ENCODE measurements around the gene PTK6. TPM values are rescaled to one million over a fixed set of nuclear protein-coding genes. Genes with fewer than 3 reads are reported as not detected.

Gene PTK6
- total RNA-seq, 2 experiments from 2014 or later: 2.1 to 2.3 TPM

DNA sequence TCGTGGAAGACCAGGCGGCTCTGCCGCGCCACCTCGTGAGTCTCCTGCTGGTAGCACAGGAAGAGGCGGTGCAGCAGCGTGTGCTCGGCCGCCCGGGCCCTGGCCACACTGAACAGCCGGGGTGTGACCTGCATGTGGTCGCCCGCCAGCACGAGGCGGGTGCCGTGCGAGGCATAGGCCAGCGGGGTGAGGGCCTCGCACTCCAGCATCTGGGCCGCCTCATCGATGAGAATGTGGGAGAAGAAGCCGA is 29.9 kb upstream of the PTK6 start:
- no peak overlapping the region for H3K4me3 Mint-ChIP-seq
- ChIA-PET CTCF (interaction anchor here (0.6 to 2.4 kb wide), 3 partner anchors 14 to 75 kb away, joined by 3 to 10 read pairs (median 8); partner anchors contain the start of gene PTK6), POLR2A (interaction anchor here (0.7 to 2.8 kb wide), 15 partner anchors 12 to 471 kb away, joined by 3 to 19 read pairs (median 5); partner anchors contain the start of genes GMEB2, PPDPF, PTK6 and RTEL1)
- no peaks in the 10 kb centered on the region for H3K27me3 Mint-ChIP-seq
- H3K27ac Mint-ChIP-seq: peak overlapping the region; percentile 73
- peaks cover 32% of the 10 kb centered on the region for H3K4me1 Mint-ChIP-seq
- peaks cover 37% of the 10 kb centered on the region for H3K36me3 Mint-ChIP-seq (ENCODE audit: low read depth)
- no peak for DNase-seq
- H3K9me3 Mint-ChIP-seq: no peaks in the 10 kb centered on the region

DNA sequence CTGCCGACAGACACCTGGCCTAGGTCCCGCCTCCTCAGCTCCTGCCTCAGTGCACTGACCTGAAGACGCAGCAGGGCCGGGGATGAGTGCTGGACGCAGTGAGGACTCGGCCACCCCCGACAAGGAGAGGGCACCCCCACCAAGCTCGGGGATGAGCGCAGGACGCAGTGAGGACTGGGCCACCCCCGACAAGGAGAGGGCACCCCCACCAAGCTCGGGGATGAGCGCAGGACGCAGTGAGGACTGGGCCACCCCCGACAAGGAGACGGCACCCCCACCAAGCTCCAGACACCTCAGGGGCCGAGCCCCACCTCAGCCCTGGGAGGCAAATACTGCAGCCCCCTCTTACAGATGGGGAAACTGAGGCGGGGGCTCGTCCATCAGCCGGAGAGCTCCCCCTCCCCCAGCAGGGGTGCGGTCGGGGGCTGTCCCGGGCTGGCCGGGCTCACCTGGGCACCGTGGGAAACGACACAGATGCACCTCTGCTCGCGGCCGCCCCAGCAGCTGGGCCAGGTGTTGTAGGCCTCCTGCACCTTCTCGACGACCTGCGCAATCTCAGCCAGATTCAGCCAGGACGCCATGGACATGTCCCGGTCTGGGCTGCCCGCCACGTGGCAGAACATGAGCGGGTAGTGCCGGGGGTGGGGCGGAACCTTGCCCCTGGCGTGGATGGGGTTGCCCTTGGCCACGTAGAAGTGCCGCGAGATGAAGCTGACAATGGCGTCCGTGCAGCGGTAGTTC is 29.4 kb upstream of the PTK6 start:
- DNase-seq: no peak
- Mint-ChIP-seq H3K4me3 (no peak overlapping the region), H3K27ac (no peak overlapping the region), H3K4me1 (peaks cover 32% of the 10 kb centered on the region), H3K9me3 (no peaks in the 10 kb centered on the region), H3K27me3 (no peaks in the 10 kb centered on the region), H3K36me3 (ENCODE audit: low read depth) (peaks cover 42% of the 10 kb centered on the region)
- ChIA-PET POLR2A (interaction anchor here (1.2 to 2.8 kb wide), 8 partner anchors 8 to 472 kb away, joined by 3 to 19 read pairs (median 5); partner anchors contain the start of genes HELZ2, PPDPF and PTK6), CTCF (interaction anchor here (0.5 to 0.6 kb wide), 2 partner anchors 9 to 14 kb away, joined by 3 to 4 read pairs; no protein-coding TSS in a partner anchor)

- ChIA-PET CTCF (interaction anchor here (0.5 kb wide), 1 partner anchor 10 kb away, joined by 4 read pairs; no protein-coding TSS in a partner anchor), POLR2A (interaction anchor here (1.2 to 2.8 kb wide), 4 partner anchors 8 to 28 kb away, joined by 3 to 18 read pairs (median 6); partner anchors contain the start of genes FNDC11, HELZ2 and PTK6)
- no peaks in the 10 kb centered on the region for H3K9me3 Mint-ChIP-seq
- H3K27me3 Mint-ChIP-seq: no peaks in the 10 kb centered on the region
- no peak overlapping the region for H3K4me3 Mint-ChIP-seq
- no peak overlapping the region for H3K27ac Mint-ChIP-seq
- peaks cover 50% of the 10 kb centered on the region for H3K36me3 Mint-ChIP-seq (ENCODE audit: low read depth)
- peaks cover 32% of the 10 kb centered on the region for H3K4me1 Mint-ChIP-seq
- no peak for DNase-seq
Measured at GRCh38 chr20:63565699-63566335, 28.6 kb upstream of the PTK6 start.

- peaks cover 56% of the 10 kb centered on the region for H3K36me3 Mint-ChIP-seq (ENCODE audit: low read depth)
- POLR2A ChIA-PET: interaction anchor here (1.2 to 2.1 kb wide), 6 partner anchors 9 to 62 kb away, joined by 3 to 7 read pairs (median 3); partner anchors contain the start of genes FNDC11, GMEB2 and HELZ2
- H3K4me1 Mint-ChIP-seq: peaks cover 35% of the 10 kb centered on the region
- CTCF ChIA-PET: no interaction called here
- no peak for DNase-seq
- no peaks in the 10 kb centered on the region for H3K27me3 Mint-ChIP-seq
- no peaks in the 10 kb centered on the region for H3K9me3 Mint-ChIP-seq
- H3K4me3 Mint-ChIP-seq: no peak overlapping the region
- H3K27ac Mint-ChIP-seq: no peak overlapping the region
Measured at GRCh38 chr20:63565021-63565698, 28.0 kb upstream of the PTK6 start.

GRCh38 chr20:63564036-63564810 is 27.0 kb upstream of the PTK6 start:
- Mint-ChIP-seq H3K36me3 (ENCODE audit: low read depth) (peaks cover 56% of the 10 kb centered on the region), H3K4me3 (no peak overlapping the region), H3K27ac (no peak overlapping the region), H3K4me1 (peaks cover 27% of the 10 kb centered on the region), H3K27me3 (no peaks in the 10 kb centered on the region), H3K9me3 (no peaks in the 10 kb centered on the region)
- no peak for DNase-seq
- ChIA-PET POLR2A (interaction anchor here (1.2 to 2.1 kb wide), 6 partner anchors 8 to 63 kb away, joined by 3 to 7 read pairs (median 4); partner anchors contain the start of genes FNDC11, GMEB2 and HELZ2), CTCF (interaction anchor here (0.9 kb wide), 1 partner anchor 78 kb away, joined by 3 read pairs; no protein-coding TSS in a partner anchor)

DNA sequence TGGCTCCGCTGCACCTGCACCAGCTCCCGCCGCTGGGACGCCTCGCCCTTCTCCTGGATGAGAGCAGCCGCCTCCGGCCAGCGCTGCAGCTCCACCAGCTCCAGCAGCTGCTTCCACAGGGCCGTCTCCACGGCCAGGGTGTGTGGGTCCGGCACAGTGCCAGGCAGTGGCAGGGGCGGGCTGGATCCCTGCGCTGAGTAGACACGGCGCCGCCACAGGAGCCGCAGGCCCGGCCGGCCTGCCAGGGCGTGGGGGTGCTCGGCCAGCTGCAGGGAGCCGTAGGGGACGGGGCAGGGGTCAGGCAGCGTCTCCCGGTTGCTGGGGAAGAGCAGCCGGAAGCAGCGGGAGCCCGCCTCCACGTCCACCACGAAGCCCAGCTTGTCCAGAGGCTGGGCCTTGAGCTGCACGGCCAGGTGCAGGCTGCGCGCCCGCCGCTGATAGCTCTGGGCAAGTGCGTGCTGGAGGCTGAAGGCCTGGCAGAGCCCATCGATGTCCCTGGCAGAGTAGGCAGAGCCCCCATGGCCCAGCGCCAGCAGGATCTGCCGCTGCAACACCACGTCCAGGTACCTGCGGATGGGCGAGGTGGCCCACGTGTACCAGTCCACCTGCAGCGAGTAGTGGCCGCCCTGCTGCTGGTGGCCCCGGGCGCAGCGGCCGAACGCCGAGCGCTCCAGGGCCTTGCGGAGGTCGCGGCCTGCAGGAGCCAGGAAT is 26.2 kb upstream of the PTK6 start:
- H3K27me3 Mint-ChIP-seq: no peaks in the 10 kb centered on the region
- no peak for DNase-seq
- H3K27ac Mint-ChIP-seq: no peak overlapping the region
- no peak overlapping the region for H3K4me3 Mint-ChIP-seq
- POLR2A ChIA-PET: interaction anchor here (1.1 to 1.6 kb wide), 4 partner anchors 9 to 64 kb away, joined by 3 to 5 read pairs (median 4); partner anchors contain the start of genes GMEB2 and HELZ2
- peaks cover 59% of the 10 kb centered on the region for H3K36me3 Mint-ChIP-seq (ENCODE audit: low read depth)
- no peaks in the 10 kb centered on the region for H3K9me3 Mint-ChIP-seq
- CTCF ChIA-PET: interaction anchor here (0.9 kb wide), 1 partner anchor 78 kb away, joined by 3 read pairs; no protein-coding TSS in a partner anchor
- H3K4me1 Mint-ChIP-seq: peaks cover 18% of the 10 kb centered on the region

- H3K9me3 Mint-ChIP-seq: no peaks in the 10 kb centered on the region
- H3K36me3 Mint-ChIP-seq (ENCODE audit: low read depth): peaks cover 53% of the 10 kb centered on the region
- no peak for DNase-seq
- no peak overlapping the region for H3K27ac Mint-ChIP-seq
- ChIA-PET CTCF (no interaction called here), POLR2A (interaction anchor here (1.1 to 1.5 kb wide), 3 partner anchors 10 to 11 kb away, joined by 4 to 5 read pairs (median 4); partner anchors contain the start of gene HELZ2)
- no peaks in the 10 kb centered on the region for H3K27me3 Mint-ChIP-seq
- no peak overlapping the region for H3K4me3 Mint-ChIP-seq
- H3K4me1 Mint-ChIP-seq: peaks cover 11% of the 10 kb centered on the region
Measured at GRCh38 chr20:63562461-63563224, 25.5 kb upstream of the PTK6 start.

GRCh38 chr20:63561624-63562396 is 24.6 kb upstream of the PTK6 start:
- Mint-ChIP-seq H3K4me3 (no peak overlapping the region), H3K36me3 (ENCODE audit: low read depth) (peaks cover 50% of the 10 kb centered on the region), H3K27ac (no peak overlapping the region), H3K4me1 (peaks cover 3% of the 10 kb centered on the region), H3K27me3 (no peaks in the 10 kb centered on the region), H3K9me3 (no peaks in the 10 kb centered on the region)
- ChIA-PET CTCF (no interaction called here), POLR2A (interaction anchor here (0.9 kb wide), 2 partner anchors 12 to 40 kb away, joined by 3 read pairs; partner anchors contain the start of gene HELZ2)
- no peak for DNase-seq

DNA sequence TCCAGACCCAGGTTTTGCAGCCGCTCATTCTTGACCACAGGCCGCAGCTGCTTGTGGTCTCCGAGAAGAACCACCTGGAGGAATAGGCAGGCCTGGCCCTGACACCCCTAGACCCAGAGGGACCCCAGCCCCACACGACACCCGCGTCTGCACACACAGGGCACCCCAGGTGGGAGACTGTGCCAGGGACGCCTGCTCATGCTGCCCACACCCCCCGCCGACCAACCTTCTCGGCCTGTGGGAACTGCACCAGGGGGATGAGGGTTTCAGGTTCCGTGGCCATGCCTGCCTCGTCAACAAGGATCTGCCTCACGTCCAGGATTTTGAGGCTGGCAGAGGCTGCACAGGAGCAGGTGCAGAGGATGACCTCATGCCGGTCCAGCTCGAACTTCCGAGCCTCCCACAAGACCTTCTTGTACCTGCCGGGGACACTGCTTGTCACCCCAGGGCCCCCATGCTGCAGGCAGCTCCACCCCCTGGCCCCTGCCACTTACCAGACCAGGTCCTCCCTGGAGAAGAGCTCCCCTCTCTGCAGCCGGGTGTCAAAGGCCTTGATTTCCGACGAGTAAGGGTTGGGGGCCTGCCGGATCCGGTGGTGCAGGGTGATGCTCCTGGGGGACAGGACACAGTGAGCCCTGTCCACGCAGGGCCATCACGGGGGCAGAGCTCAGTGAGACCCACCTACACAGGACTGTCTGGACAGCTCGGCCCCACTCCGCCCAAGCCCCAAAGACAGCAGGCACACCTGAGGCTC is 23.9 kb upstream of the PTK6 start:
- Mint-ChIP-seq H3K27ac (no peak overlapping the region), H3K4me3 (no peak overlapping the region), H3K27me3 (no peaks in the 10 kb centered on the region), H3K9me3 (no peaks in the 10 kb centered on the region), H3K36me3 (ENCODE audit: low read depth) (peaks cover 50% of the 10 kb centered on the region), H3K4me1 (peaks cover 2% of the 10 kb centered on the region)
- no peak for DNase-seq
- CTCF ChIA-PET: no interaction called here
- POLR2A ChIA-PET: interaction anchor here (0.9 kb wide), 2 partner anchors 12 to 40 kb away, joined by 3 read pairs; partner anchors contain the start of gene HELZ2

- Mint-ChIP-seq H3K27me3 (no peaks in the 10 kb centered on the region), H3K36me3 (ENCODE audit: low read depth) (peaks cover 44% of the 10 kb centered on the region), H3K4me1 (peaks cover 2% of the 10 kb centered on the region), H3K9me3 (no peaks in the 10 kb centered on the region), H3K27ac (no peak overlapping the region), H3K4me3 (no peak overlapping the region)
- ChIA-PET CTCF (no interaction called here), POLR2A (no interaction called here)
- no peak for DNase-seq
Measured at GRCh38 chr20:63560333-63560805, 23.2 kb upstream of the PTK6 start.

Measured in activated CD4-positive, alpha-beta memory T cell treated with anti-CD3 and anti-CD28 coated beads, Interleukin-2, amount 10 ng/mL, durations not matched to agents 7 days and 5 days (primary cell).